ENCODE results near the gene KLK7.

Gene KLK7

GRCh38 chr19:51024924-51025323, 41.2 kb upstream of the KLK7 start:
- Histone ChIP-seq H3K4me1 (ENCODE audit: control insufficient read depth, insufficient read depth, low read length) (peaks cover 26% of the 10 kb centered on the region), H3K9ac (ENCODE audit: low read depth, low read length) (no peak overlapping the region), H3K36me3 (ENCODE audit: control insufficient read depth, insufficient read depth, low read length) (no peaks in the 10 kb centered on the region), H3K27me3 (ENCODE audit: control insufficient read depth, insufficient read depth, low read length) (peaks cover 5% of the 10 kb centered on the region; the same call in 1 of the 2 replicates), H3K27ac (ENCODE audit: low read depth, low read length) (no peak overlapping the region), H3K4me3 (ENCODE audit: low read depth, low read length) (no peak overlapping the region), H3K9me3 (ENCODE audit: control insufficient read depth, insufficient read depth, low read length) (no peaks in the 10 kb centered on the region)

GRCh38 chr19:51023946-51024345, 40.2 kb upstream of the KLK7 start:
- Histone ChIP-seq H3K27me3 (ENCODE audit: control insufficient read depth, insufficient read depth, low read length) (peaks cover 14% of the 10 kb centered on the region), H3K4me1 (ENCODE audit: control insufficient read depth, insufficient read depth, low read length) (peaks cover 26% of the 10 kb centered on the region), H3K36me3 (ENCODE audit: control insufficient read depth, insufficient read depth, low read length) (no peaks in the 10 kb centered on the region), H3K9ac (ENCODE audit: low read depth, low read length) (no peak overlapping the region), H3K9me3 (ENCODE audit: control insufficient read depth, insufficient read depth, low read length) (no peaks in the 10 kb centered on the region), H3K27ac (ENCODE audit: low read depth, low read length) (no peak overlapping the region), H3K4me3 (ENCODE audit: low read depth, low read length) (no peak overlapping the region)

DNA sequence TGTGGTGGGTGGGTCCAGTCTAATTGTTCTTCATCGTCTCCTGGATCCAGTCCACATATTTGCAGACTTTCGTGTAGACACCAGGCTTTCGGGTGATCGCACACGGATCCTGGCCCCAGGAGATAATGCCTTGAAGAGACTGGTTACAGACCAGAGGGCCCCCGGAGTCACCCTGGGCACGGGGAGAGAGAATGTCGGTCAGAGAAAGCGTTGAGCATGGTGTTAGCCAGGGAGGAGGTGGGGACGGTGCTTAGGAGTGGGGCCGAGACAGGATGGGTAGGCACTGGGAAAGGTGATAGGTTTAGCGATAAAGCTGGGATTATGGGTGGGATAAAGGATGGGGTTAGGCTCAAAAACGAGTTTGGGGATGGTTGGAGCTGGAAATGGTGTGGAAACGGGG, 38.8 kb upstream of the KLK7 start:
- peaks cover 27% of the 10 kb centered on the region for H3K27me3 ChIP-seq (ENCODE audit: control insufficient read depth, insufficient read depth, low read length)

DNA sequence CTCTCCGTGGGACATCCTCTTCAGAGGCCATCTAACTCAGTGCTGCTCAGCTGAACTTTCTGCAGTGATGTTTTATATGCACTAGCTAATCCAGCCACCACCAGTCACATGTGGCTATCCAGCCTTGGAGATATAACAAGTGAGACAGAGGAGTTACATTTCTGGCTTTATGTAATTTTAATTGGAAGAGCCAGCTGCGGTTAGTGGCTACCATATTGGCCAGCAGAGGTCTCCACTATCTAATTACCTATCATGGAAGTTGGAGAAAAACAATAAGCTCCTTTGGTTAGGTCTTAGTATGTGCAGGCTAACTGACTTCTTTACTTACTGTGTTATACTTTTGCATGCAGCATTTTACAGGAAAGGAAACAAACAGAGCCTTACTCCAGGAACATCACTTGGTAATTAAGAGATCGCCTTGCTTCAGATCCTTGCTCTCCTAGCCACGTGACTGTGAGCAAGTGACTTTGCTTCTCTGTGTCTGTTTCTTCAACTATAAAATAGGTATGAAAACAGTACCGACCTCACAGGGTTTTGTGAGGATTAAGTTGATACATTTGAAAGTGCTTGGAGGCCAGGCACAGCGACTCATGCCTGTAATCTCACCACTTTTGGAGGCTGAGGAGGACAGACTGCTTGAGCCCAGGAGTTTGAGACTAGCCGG, 37.4 kb upstream of the KLK7 start:
- Histone ChIP-seq H3K9me3 (ENCODE audit: control insufficient read depth, insufficient read depth, low read length) (no peaks in the 10 kb centered on the region), H3K4me1 (ENCODE audit: control insufficient read depth, insufficient read depth, low read length) (peaks cover 22% of the 10 kb centered on the region), H3K9ac (ENCODE audit: low read depth, low read length) (no peak overlapping the region), H3K4me3 (ENCODE audit: low read depth, low read length) (no peak overlapping the region), H3K27ac (ENCODE audit: low read depth, low read length) (no peak overlapping the region), H3K27me3 (ENCODE audit: control insufficient read depth, insufficient read depth, low read length) (peaks cover 35% of the 10 kb centered on the region), H3K36me3 (ENCODE audit: control insufficient read depth, insufficient read depth, low read length) (no peaks in the 10 kb centered on the region)

More for the DNA sequence above, 38.8 kb upstream of the KLK7 start:
- Histone ChIP-seq H3K4me1 (ENCODE audit: control insufficient read depth, insufficient read depth, low read length) (peaks cover 26% of the 10 kb centered on the region), H3K9me3 (ENCODE audit: control insufficient read depth, insufficient read depth, low read length) (no peaks in the 10 kb centered on the region), H3K27ac (ENCODE audit: low read depth, low read length) (no peak overlapping the region), H3K9ac (ENCODE audit: low read depth, low read length) (no peak overlapping the region), H3K36me3 (ENCODE audit: control insufficient read depth, insufficient read depth, low read length) (no peaks in the 10 kb centered on the region), H3K4me3 (ENCODE audit: low read depth, low read length) (no peak overlapping the region)

- Histone ChIP-seq H3K27me3 (ENCODE audit: control insufficient read depth, insufficient read depth, low read length) (peaks cover 35% of the 10 kb centered on the region), H3K9ac (ENCODE audit: low read depth, low read length) (no peak within 1 kb of the TSS), H3K4me1 (ENCODE audit: control insufficient read depth, insufficient read depth, low read length) (peaks cover 7% of the 10 kb centered on the region), H3K27ac (ENCODE audit: low read depth, low read length) (no peak within 1 kb of the TSS), H3K4me3 (ENCODE audit: low read depth, low read length) (peak within 1 kb of the TSS; percentile 62), H3K36me3 (ENCODE audit: control insufficient read depth, insufficient read depth, low read length) (no peaks in the 10 kb centered on the region), H3K9me3 (ENCODE audit: control insufficient read depth, insufficient read depth, low read length) (no peaks in the 10 kb centered on the region)
Measured at GRCh38 chr19:51019544-51019925, 35.8 kb upstream of the KLK7 start, which contains the start of gene KLK10. KLK10 (minus strand) TSS chr19:51019709; CDS start chr19:51019130, 579 bp downstream.

DNA sequence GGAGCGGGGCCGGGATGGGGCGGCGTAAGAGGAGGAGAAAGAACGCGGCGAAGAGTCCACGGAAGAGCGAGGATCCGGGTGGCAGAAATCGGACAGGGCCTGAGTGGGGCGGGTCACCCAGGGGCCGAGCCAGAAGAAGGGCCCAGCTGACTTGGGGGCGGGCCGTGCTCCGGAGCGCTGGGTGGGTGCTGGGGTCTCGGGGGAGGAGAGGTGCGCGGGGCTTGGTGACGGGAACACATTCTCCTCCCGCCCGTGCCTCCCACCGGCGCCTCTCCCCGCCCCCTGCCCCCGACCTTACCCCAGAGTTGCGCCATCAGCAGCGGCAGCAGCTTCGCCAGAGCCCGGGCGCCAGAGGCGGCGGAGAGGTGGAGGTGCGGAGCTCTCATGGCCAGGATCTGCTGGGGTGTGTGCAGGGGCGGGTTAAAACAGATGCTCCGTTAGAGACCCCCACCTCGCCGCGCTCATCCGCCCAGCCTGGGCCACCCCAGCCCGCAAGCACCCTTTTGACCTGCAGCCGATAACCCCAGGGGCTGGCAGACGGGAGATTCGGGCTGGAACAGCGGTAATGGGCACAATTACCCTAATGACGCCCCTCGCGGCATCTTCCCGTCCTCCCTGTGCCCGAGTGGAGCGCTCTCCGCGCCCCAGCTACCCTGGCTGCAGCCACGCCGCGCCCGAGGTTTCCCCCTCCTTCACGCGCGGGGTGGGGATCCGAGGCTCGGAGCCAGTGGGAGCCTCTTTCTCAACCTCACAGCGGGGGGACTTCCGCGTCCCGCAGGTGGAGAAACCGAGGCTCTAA, 35.2 kb upstream of the KLK7 start:
- Histone ChIP-seq H3K36me3 (ENCODE audit: control insufficient read depth, insufficient read depth, low read length) (no peaks in the 10 kb centered on the region), H3K4me1 (ENCODE audit: control insufficient read depth, insufficient read depth, low read length) (peaks cover 4% of the 10 kb centered on the region), H3K27me3 (ENCODE audit: control insufficient read depth, insufficient read depth, low read length) (peaks cover 35% of the 10 kb centered on the region), H3K4me3 (ENCODE audit: low read depth, low read length) (peak overlapping the region; percentile 62), H3K9me3 (ENCODE audit: control insufficient read depth, insufficient read depth, low read length) (no peaks in the 10 kb centered on the region), H3K9ac (ENCODE audit: low read depth, low read length) (no peak overlapping the region), H3K27ac (ENCODE audit: low read depth, low read length) (no peak overlapping the region)

- no peak overlapping the region; the same call in 1 of the 2 replicates for H3K9ac ChIP-seq (ENCODE audit: low read depth, low read length)
- peaks cover 35% of the 10 kb centered on the region for H3K27me3 ChIP-seq (ENCODE audit: control insufficient read depth, insufficient read depth, low read length)
- H3K9me3 ChIP-seq (ENCODE audit: control insufficient read depth, insufficient read depth, low read length) = no peaks in the 10 kb centered on the region
- peak overlapping the region; percentile 74 for H3K4me3 ChIP-seq (ENCODE audit: low read depth, low read length)
- no peak overlapping the region for H3K27ac ChIP-seq (ENCODE audit: low read depth, low read length)
- H3K4me1 ChIP-seq (ENCODE audit: control insufficient read depth, insufficient read depth, low read length) = peaks cover 4% of the 10 kb centered on the region
- no peaks in the 10 kb centered on the region for H3K36me3 ChIP-seq (ENCODE audit: control insufficient read depth, insufficient read depth, low read length)
Measured at GRCh38 chr19:51016798-51017683, 33.3 kb upstream of the KLK7 start.

DNA sequence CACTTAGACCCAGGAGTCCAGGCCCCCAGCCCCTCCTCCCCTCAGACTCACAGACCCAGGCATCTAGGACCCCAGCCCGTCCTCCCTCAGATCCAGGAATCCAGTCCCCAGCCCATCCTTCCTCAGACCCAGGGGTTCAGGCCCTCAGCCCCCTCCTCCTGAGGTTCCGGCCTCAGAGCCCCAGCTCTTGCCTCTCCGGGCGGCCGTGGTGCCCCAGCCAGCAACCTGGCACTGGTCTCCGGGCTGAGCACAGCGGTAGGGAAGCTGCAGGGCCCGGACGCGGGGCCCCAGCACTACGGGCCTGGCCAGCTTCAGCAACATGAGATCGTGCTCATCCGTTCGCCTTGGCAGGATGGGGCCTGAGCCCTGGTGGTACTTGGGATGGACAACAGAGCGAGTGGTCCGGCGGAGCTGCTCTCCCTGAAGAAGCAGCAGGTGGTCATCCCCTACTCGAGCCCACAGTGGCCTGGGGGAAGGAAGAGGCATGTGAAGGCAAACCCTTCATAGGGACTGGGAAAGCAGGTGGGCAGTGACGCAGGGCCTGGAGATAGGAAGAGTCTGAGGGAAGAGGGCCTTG, 32.1 kb upstream of the KLK7 start:
- H3K27ac ChIP-seq (ENCODE audit: low read depth, low read length) = no peak overlapping the region
- no peak overlapping the region for H3K4me3 ChIP-seq (ENCODE audit: low read depth, low read length)
- H3K9ac ChIP-seq (ENCODE audit: low read depth, low read length) = no peak overlapping the region
- no peaks in the 10 kb centered on the region for H3K36me3 ChIP-seq (ENCODE audit: control insufficient read depth, insufficient read depth, low read length)
- no peaks in the 10 kb centered on the region for H3K9me3 ChIP-seq (ENCODE audit: control insufficient read depth, insufficient read depth, low read length)
- no peaks in the 10 kb centered on the region for H3K4me1 ChIP-seq (ENCODE audit: control insufficient read depth, insufficient read depth, low read length)
- H3K27me3 ChIP-seq (ENCODE audit: control insufficient read depth, insufficient read depth, low read length) = peaks cover 35% of the 10 kb centered on the region

DNA sequence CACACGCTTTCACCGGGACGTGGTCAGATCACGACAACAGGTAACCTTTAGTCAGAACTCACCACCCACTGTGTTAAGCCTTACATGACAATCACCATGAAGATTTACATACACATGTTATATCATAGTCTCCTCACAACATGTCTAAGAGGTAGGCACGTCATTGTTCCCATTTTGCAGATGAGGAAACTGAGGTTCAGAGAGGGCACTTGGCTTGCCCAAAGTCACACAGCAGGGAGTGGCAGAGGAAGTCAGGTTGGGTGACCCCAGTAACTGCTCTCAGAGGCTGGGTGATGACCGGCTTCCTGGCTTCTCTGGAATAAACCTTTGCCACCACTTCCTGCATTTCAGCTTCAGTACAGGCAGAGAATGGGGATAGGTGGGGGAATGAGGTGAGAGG, 30.5 kb upstream of the KLK7 start:
- H3K27me3 ChIP-seq (ENCODE audit: control insufficient read depth, insufficient read depth, low read length) = peaks cover 24% of the 10 kb centered on the region
- H3K9ac ChIP-seq (ENCODE audit: low read depth, low read length) = no peak overlapping the region
- H3K9me3 ChIP-seq (ENCODE audit: control insufficient read depth, insufficient read depth, low read length) = no peaks in the 10 kb centered on the region
- H3K4me1 ChIP-seq (ENCODE audit: control insufficient read depth, insufficient read depth, low read length) = no peaks in the 10 kb centered on the region
- H3K27ac ChIP-seq (ENCODE audit: low read depth, low read length) = no peak overlapping the region
- no peak overlapping the region for H3K4me3 ChIP-seq (ENCODE audit: low read depth, low read length)
- no peaks in the 10 kb centered on the region for H3K36me3 ChIP-seq (ENCODE audit: control insufficient read depth, insufficient read depth, low read length)

GRCh38 chr19:51012661-51013190, 29.0 kb upstream of the KLK7 start:
- H3K4me3 ChIP-seq (ENCODE audit: low read depth, low read length) = no peak overlapping the region
- no peak overlapping the region for H3K9ac ChIP-seq (ENCODE audit: low read depth, low read length)
- no peaks in the 10 kb centered on the region for H3K4me1 ChIP-seq (ENCODE audit: control insufficient read depth, insufficient read depth, low read length)
- H3K27ac ChIP-seq (ENCODE audit: low read depth, low read length) = no peak overlapping the region
- H3K27me3 ChIP-seq (ENCODE audit: control insufficient read depth, insufficient read depth, low read length) = peaks cover 9% of the 10 kb centered on the region
- H3K36me3 ChIP-seq (ENCODE audit: control insufficient read depth, insufficient read depth, low read length) = no peaks in the 10 kb centered on the region
- no peaks in the 10 kb centered on the region for H3K9me3 ChIP-seq (ENCODE audit: control insufficient read depth, insufficient read depth, low read length)
